GM18907 (cell line): Measurements from ENCODE around the gene SPG7.
A peak's percentile ranks its signal among the peaks of the same experiment; 100 is the strongest.

Experiments used
- ATAC-seq: cut with Tn5 transposase; IDR thresholded peaks from one replicate; pipeline ENCODE4 v1.9.1; 2021; ENCODE audit warnings: mild to moderate bottlenecking, moderate library complexity; ENCODE audit not compliant: unreplicated experiment

The SPG7 gene

GRCh38 chr16:89484923-89485679 lies 23.1 kb upstream of the SPG7 start:
- ATAC-seq: peak; percentile 36

GRCh38 chr16:89485701-89486246 lies 22.4 kb upstream of the SPG7 start:
- ATAC-seq: no peak

- ATAC-seq: peak; percentile 20
These were observed 18.9 kb upstream of the SPG7 start for GRCh38 chr16:89489040-89489897.

- ATAC-seq: no peak
These were observed 18.2 kb upstream of the SPG7 start for GRCh38 chr16:89489898-89490438.

GRCh38 chr16:89490439-89491237 lies 17.6 kb upstream of the SPG7 start, which contains the start of gene ANKRD11:
TSS of gene ANKRD11 (minus strand) at chr16:89490561. CDS start at chr16:89317019, 173,542 bp downstream.
- peak; percentile 86 for ATAC-seq

- ATAC-seq: no peak
These were observed 16.8 kb upstream of the SPG7 start for GRCh38 chr16:89491238-89491869.

GRCh38 chr16:89491974-89492687 lies 16.1 kb upstream of the SPG7 start:
- no peak for ATAC-seq

- ATAC-seq: no peak
These were observed 14.4 kb upstream of the SPG7 start for GRCh38 chr16:89493776-89494175.

- ATAC-seq: no peak
These were observed 13.1 kb upstream of the SPG7 start for GRCh38 chr16:89495121-89495520.

GRCh38 chr16:89498839-89499238 lies 9.4 kb upstream of the SPG7 start:
- no peak for ATAC-seq

GRCh38 chr16:89499767-89500166 lies 8.4 kb upstream of the SPG7 start:
- ATAC-seq: no peak

- ATAC-seq: no peak
These were observed 5.9 kb upstream of the SPG7 start for GRCh38 chr16:89502081-89502843.

GRCh38 chr16:89504091-89504490 lies 4.1 kb upstream of the SPG7 start:
- ATAC-seq: no peak

GRCh38 chr16:89505204-89506112 lies 2.7 kb upstream of the SPG7 start:
- ATAC-seq: peak; percentile 41

GRCh38 chr16:89506113-89506504 lies 2.1 kb upstream of the SPG7 start:
- no peak for ATAC-seq

GRCh38 chr16:89506791-89507191 lies 1.4 kb upstream of the SPG7 start:
- no peak for ATAC-seq

- ATAC-seq: no peak
These were observed 879 bp upstream of the SPG7 start for GRCh38 chr16:89507214-89507833.
